HFF-Myc (cell line): Measurements from ENCODE around the gene SURF4.

Experiments
- DNase-seq: peaks from one replicate; pipeline ENCODE4 v3.0.0-alpha.2; 2011; ENCODE audit warnings: low read depth; ENCODE audit errors: extremely low read depth
- H3K4me3 ChIP-seq: replicated peaks from 2 replicates; pipeline ENCODE4 v1.5.1; 2011; ENCODE audit warnings: low read depth, mild to moderate bottlenecking, control low read depth, low read length
- TF ChIP-seq, protein P1 (sequence below): IDR thresholded peaks from 2 replicates; pipeline ENCODE4 v1.5.1; 2012; ENCODE audit warnings: mild to moderate bottlenecking, low read depth, low read length, control low read depth; ENCODE audit errors: missing control alignments

The SURF4 gene

GRCh38 chr9:133389025-133389557 lies 13.2 kb upstream of the SURF4 start:
- no peak for DNase-seq
- no peak overlapping the region for H3K4me3 ChIP-seq
- TF ChIP-seq, protein P1, sequence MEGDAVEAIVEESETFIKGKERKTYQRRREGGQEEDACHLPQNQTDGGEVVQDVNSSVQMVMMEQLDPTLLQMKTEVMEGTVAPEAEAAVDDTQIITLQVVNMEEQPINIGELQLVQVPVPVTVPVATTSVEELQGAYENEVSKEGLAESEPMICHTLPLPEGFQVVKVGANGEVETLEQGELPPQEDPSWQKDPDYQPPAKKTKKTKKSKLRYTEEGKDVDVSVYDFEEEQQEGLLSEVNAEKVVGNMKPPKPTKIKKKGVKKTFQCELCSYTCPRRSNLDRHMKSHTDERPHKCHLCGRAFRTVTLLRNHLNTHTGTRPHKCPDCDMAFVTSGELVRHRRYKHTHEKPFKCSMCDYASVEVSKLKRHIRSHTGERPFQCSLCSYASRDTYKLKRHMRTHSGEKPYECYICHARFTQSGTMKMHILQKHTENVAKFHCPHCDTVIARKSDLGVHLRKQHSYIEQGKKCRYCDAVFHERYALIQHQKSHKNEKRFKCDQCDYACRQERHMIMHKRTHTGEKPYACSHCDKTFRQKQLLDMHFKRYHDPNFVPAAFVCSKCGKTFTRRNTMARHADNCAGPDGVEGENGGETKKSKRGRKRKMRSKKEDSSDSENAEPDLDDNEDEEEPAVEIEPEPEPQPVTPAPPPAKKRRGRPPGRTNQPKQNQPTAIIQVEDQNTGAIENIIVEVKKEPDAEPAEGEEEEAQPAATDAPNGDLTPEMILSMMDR = no peak

DNA sequence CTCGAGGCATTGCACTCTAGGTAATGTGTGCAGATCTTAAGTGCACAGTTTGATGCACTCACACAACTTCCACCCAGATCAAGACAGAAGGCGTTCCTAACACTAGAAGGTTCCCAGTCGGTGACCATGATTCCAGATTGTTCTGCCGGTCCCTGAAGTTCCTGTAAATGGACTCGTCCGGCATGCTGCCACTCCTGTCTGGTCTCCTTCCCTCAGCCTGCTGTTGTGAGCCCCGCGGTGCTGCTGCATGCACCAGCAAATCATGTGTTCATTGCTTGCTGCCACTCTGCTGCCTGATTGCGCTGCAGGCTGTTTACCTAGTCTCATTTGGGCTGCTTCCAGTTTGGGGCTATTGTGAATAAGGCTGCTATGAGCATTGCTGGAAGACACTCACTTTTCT lies 11.8 kb upstream of the SURF4 start:
- DNase-seq = no peak
- no peak overlapping the region for H3K4me3 ChIP-seq
- TF ChIP-seq, protein P1 = no peak

DNA sequence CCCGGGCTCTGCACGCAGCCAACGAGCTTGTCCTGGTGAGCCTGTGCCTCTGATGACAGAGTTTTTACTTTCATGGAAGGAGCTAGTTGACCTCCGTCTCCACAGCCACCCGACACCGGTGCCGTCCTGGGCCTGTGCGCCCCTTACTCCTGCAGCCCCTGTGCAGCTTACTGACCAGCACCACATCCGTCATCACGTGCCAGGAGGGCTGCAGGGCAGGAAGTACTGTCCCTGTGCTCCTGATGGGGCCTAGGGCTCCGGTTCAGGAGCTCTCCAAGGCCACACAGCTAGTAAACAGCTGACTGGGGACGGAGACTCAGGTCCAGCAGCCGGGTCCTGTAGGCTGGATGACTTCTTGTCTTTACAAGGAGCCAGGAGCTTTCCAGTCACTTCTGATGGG lies 10.5 kb upstream of the SURF4 start:
- no peak overlapping the region for H3K4me3 ChIP-seq
- TF ChIP-seq, protein P1 = no peak
- DNase-seq = no peak

- no peak overlapping the region for H3K4me3 ChIP-seq
- TF ChIP-seq, protein P1 = no peak
- no peak for DNase-seq
Measured at GRCh38 chr9:133385452-133385851, 9.6 kb upstream of the SURF4 start.

DNA sequence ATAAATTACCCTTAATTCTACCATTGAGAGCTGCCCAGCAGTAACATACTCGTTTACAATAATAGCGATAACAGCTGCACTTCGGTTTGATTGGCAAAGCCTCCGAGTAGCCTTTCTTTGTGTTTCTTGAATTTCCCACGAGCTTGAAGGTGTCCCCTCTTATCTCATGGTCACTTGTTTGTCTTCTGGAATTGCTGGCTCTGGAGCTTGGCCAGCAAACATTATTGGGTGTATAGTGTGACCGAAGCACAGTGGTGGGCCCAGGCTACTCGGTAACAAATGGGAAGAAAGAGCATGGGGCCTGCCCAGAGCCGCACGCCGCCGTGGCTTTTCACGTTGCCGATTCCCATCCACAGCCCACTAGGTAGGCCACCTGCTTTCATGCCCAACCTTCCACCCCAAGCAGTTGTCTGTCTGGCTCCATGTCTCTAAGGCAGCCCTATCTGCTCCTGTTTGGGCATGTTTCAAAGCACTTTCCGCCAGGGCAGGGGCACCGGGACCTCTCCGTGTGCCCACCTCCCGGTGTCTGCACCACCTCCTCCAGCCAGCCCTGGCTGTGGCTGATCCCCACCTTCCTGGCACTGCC lies 9.0 kb upstream of the SURF4 start:
- TF ChIP-seq, protein P1 = no peak
- no peak for DNase-seq
- no peak overlapping the region for H3K4me3 ChIP-seq

- TF ChIP-seq, protein P1 = no peak
- DNase-seq = no peak
- H3K4me3 ChIP-seq = no peak overlapping the region
Measured at GRCh38 chr9:133383438-133383837, 7.6 kb upstream of the SURF4 start.
